Activated T-helper 1 cell treated with Interleukin-2 at 50 U/mL for 16 hours (primary cell): Measurements from ENCODE around the gene KASH5.

ENCODE experiments used
- DNase-seq: peaks from one replicate; pipeline ENCODE4 v3.0.0-alpha.2; 2020; ENCODE audit warnings: low read depth

The KASH5 gene

DNA sequence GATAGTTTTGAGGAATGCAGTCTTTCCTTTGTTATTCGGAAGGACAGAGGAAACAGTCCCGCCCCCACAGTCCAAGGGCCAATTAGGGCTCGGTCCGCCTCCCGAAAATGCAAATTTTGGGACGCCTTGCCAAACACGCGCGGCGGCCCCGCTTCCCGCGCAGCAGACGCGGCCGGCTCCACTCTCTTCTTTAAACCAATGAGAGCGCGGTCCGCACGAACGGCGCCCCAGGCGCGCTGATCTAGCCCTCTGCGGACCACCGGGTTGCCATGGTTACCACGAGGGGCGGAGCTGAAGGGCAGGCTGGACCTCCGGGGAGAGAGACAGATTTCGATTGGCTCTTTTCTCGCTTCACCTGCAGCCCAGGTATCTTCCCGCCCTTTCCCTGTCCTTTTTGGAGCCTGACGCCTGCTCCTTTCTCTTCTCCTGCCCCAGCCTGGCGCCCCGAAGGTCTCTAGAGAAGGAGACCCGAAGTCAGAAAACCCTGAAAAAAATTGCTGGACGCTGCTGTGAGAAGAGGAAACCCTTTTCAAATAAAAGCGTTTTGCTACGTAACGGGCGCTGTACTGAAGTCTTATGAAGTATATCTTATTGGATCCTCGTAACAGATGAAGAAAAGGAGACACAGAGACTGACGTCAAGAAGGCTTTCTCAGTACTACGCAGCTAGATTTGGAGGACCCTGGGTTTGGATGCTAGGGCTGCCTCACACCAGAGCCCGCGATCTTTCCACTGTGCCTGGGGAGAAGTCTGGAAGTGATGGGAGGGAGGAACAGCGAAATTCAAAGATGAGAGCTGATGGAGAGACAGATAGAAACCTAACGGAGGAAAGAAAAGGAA, 33.2 kb downstream of the KASH5 start:
- no peak for DNase-seq

DNA sequence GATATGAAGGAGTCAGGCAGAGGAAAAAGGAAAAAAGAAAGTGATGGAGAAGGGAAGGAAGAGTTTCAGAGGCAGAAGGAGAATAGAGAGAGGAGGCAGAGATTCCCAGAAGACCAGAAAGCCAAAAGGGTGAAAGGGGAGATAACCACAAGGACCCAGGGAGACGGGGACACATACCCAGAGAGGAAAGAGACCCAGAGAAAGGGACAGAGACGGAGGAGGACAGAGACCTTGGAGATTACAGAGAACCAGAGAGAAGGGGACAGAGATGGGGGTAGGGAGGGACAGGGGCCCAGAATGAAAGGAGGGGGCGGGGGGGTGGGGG, 33.8 kb downstream of the KASH5 start:
- no peak for DNase-seq

DNA sequence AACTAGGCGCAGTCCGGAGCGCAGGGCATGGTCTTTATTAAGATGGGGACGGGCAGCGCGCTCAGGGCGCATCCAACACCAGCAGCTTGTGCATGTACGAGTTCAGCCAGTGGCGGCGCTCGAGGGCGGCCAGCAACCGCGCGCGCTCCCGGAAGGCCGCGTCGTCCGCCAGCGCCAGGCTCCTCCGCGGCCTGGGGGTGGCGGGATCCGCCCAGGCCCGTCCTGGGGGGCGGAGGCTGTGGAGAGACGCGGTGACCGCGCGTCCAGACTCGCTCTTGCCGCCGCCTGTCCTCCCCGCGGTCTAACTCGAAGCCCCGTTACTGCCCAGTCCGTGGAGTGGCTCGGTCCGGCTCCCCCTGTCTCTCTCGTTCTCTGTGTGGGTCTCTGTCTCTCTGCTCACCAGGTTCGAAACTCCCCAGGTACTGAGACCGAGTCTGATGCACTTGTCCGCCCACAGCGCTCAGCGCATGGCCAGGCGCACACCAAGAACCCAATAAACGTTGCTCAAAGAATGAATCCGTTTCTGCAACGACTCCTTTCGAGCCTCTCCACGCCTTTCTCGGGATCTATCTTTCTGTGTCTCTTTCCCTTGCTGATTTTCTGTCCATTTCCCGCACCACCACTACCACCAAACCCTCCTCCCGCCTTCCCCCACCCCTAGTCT, 34.5 kb downstream of the KASH5 start:
- no peak for DNase-seq

DNA sequence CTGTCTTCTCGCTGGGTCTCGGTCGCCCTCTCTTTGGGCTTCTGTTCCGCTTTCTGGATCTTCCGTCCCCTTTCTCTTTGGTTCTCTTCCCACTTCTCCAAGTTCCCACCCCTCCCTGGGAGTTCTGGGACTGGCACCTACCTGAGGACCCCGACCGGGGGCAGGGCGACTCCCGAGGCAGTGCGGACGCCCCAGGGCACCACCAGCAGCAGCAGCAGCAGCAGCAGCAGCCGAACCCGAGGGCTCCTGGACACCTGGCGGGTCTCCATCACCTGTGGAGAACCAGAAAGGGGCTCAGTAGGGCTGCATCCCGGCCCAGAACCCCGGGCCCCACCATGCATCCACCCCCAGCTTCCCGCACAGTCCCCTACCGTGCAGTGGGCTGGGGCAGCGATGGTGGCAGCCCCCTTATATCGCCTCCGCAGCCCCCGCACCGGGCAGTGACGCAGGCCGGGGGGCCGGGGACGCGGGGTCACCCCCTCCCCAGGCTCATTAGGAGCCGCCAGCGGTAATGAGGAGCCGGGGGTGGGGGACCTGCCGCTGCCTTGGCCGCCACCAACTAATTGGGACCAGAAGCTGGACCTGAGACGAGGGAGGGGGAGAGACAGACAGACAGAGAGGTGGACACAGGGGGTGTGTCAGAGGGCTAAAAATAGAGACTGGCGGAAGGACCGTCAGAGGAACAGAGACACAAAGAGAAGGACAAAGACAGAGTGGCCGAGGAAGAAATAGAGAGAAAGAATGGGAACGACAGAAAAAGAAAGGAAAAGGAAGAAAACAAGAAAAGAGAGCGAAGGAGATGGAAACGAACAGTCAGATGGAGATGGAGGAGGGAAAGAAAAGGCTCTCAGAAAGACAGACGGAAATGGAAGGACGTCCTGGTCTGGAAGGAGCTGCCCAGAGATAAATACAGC, 35.3 kb downstream of the KASH5 start, which contains the start of gene PTH2:
TSS of gene PTH2 (minus strand) at position 371 of the 914 bp plus-strand sequence. CDS start at position 269, 102 bp downstream.
- DNase-seq = no peak

DNA sequence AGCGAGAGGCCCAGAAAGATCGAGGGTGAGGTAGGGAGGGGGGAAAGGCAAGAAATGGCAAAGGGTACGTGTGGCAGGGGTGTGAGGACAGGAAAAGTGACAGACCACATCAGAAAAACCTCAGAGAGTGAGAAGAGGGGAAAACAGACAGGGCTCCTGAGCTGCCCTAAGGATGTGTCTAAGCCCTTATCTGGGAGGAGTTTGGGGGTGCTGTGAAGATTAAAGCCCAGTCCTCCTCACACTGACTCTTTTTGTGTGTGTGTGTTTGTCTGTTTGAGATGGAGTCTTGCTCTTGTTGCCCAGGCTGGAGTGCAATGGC, 35.9 kb downstream of the KASH5 start:
- no peak for DNase-seq

DNA sequence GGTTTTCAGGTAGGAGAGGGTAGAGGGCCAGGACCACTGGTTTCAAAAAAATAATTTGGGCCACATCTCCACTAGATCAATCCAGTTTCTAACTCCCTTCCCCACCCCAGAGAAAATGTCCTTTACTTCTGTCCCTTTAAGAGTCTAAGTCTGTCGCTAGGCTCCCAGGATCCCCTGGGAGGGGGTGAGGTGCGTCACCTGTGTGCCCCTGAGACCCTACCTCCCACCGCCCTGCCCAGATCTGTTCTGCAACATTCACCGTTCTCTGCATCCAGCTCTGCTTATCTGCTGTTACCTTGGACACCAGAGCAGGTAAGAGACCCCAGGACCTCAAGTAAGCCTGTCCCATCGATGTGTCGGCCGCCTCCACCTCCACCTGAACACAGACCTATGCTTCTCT, 37.1 kb downstream of the KASH5 start, which contains the start of gene GFY:
TSS of gene GFY (plus strand) at position 211 of the 400 bp plus-strand sequence. CDS start 1,043 bp downstream, outside the sequence.
- DNase-seq = no peak

DNA sequence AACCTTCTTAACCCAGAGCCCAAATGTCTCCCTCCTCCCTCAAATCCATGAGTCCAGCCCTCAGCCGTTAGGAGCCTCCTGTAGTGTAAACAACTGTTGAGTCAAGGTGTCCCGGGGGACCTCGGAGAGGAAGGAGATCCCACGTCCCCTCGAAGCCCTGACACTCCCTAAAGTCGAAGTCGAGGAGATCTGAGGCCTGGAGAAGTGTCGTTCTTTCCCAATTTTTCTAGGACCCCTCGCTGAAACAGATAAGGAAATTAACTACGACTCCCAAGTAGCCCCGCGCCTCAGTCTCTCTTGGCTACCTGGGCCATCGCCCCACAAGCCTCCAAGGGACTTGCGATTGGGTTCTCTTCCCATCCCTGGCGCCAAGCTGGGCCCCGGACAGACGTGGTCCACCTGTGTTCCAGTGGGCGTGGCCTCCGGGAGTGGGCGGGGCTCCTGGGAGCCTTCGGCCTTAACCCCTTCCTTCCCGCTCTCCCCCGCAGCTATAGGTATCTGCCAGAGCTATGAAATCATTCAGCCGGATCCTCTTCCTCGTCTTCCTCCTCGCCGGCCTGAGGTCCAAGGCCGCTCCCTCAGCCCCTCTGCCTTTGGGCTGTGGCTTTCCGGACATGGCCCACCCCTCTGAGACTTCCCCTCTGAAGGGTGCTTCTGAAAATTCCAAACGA, 38.0 kb downstream of the KASH5 start:
- no peak for DNase-seq

DNA sequence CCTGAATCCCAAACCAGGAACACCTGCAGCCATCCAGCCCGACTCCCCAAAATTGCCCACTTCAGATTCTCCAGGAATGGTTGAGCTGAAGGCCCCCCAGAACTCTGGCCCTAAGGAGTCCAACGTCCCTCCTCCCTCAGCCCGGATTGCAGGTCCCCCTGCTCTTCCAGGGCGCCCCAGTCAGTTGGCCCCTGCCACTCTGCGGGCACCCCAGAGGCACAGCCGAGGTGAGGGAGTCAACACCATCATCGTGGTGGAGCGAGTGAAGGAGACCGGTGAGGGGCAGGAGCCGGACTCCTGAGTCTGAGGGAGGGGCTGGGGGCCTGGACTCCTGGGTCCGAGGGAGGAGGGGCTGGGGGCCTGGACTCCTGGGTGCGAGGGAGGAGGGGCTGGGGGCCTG, 39.3 kb downstream of the KASH5 start:
- no peak for DNase-seq

DNA sequence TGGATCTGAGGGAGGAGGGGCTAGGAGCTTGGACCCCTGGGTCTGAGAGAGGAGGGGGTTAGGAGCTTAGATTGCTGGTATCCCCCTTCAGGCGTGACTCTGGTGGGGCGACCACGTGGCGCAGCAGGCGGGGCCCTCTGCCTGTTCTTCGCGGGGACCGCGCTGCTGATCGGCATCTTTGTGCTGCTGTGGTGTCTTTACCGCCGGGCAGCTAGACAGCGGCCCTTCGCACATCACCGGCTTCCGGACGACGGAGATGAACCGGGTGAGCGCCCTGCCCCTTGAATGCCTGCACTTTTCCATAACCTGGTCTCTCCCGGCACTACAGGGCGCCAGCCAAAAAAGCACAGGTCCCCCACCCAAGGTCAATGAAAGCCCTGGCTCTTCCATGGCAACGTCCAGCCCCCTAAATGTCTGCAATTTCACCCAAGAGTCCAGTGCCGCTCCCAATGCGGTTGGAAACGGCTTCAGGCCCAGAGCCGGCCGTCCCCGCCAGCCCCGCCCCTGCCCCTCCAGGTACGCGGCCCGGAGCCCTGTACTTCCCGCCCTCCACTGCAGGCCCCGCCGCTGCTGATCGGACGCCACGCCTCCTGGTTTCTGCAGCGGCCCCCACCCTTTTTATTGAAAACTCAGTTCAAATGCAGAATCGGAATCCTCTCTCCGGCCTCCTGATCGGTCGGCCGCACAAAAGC, 40.0 kb downstream of the KASH5 start:
- DNase-seq = no peak

DNA sequence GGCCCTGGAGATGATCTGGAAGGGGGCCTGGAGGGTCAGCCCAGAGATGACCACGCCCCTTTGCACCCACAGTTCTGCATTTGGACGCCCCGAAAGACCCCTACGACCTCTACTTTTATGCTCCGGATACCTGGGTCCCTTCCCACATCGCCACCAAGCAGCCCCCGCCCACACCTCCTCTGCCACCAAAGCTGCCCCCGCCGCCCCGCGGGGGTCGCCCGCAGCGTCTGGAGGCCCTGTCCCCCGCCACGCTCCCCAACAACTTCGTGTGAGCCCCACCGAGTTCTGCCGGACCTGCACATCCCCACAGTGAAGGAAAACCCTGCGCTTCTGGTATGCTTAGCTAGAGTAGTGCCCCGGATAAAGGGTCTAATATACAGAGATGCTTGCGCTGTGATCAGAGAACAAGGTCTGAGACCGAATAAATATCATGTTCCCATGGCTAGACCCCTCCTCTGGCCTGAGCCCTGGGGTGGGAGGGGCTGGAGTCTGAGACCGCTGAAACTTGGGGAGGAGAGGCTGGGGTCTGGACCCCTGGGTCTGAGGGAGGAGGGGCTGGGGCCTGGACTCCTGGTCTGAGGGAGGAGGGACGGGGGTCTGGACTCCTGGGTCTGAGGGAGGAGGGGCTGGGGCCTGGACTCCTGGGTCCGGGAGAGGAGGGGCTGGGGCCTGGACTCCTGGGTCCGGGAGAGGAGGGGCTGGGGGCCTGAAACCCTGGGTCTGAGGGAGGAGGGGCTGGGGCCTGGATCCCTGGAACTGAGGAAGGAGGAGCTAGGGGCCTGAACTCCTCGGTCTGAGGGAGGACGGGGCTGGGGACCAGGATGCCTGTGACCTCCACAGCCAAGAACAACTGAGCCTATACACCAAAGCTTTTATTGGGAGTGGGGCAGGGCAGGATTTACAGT, 40.8 kb downstream of the KASH5 start:
- no peak for DNase-seq

DNA sequence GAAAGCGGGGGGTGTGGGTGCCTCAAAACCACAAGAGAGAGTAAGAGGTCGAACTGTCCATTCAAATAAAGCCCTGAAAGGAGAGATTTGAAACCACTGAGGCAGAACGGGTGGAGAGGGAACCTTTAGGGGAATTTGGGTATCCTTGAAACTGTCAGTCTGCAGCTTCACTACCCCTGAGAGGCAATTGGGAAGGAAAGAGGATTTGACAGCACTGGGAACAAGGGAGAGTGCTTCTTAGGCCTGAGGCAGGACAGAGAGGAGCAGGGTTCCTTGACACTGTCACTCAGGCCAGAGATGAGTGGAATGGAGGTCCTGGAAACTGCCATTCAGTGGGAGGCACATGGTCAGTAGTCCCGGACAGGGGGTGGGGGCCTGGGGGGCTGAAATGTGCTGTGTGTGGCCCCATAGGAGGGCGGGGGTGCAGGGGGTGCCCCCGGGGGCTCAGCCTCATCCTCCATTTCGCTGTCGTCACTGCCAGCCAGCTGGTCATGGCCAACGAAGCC, 42.2 kb downstream of the KASH5 start:
- DNase-seq = no peak

DNA sequence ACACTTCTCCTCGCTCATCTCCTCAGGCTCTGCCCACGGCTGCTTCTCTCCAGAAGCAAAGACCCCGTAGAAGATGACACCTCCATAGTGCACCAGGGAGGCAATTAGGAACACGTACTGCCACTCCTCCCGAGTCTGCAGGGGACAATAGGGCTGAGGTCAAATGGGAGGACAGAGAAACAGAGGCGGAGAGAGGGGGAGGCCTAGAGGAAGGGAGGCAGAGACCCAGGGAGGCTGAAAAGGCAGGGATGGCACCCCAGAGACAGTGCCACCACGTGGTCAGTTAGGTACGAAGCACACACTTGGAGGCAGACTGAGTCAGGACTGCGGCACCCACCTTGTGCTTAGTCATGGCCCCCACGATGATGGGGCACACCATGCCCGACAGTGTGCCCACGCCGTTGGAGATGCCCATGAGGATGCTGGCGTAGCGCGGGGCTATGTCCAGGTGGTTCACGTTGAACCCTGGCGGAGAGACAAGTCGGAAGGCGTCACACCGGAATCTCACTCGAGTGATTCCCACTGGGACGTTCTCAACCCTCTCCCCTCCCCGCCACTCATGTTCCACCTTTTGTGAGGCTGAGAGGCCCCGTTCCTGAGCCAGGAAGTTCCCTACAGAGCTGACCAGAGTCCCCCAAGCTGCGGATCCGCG, 42.8 kb downstream of the KASH5 start:
- no peak for DNase-seq

DNA sequence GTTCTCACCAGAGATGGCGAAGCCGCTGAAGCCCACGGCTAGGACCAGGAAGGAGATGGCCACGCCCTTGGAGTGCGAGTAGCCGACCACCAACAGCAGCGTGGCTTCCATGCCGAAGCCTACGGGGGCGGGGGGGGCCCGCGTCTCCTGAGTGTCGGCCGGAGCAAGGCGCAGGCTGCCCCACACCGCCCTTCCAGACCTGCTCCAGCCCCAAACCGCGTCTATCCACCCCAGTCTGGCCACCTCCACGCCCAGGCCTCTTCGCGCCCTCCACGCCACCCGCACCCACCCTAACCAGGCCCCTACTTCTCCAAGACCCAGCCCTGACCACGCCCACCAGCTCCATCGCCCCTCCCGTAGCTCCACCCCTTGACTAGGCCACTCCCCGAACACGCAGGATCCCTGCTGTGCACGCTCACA, 43.3 kb downstream of the KASH5 start:
- no peak for DNase-seq

DNA sequence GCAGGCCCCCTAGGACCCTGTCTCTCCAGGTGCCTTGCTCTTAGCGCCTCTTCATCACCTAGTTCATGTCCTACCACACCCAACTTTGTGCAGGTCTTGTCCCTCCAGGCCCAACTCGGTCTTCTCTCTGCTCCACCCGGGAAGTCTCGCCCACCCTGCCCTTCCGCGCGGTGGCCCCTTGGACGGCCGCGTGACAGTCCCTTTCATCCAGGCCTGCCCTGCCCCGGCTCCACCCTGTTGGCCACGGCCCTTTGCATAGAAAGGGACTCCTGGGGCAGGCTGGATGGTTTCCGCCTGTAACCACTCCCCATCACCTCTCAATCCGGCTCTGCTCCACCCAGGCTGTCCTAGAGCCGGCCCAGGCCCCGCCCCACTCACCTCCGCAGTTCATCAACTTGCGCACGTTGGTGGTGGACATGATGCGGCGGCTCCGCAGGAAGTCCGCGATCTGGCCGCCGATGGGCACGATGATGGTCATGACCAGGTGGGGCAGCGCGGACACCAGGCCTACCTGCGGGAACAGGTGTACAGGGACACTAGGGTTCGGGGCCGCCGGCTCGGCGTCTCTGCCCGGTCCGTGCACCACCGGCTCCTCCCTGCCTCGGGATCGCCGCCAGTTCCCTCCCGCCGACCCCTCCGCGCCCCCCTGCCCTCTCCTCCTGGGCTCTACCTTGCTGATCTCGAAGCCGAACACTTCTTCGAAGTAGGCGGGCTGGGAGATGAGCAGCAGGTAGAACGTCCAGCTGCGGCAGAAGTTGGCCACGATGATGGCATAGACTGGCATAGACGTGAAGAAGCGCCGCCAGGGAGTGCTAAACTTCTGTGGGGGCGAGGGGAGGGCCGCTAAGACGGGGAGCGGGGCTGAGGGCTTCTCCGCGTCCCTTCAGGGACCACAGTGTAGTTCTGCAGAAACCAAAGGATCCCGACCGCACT, 44.4 kb downstream of the KASH5 start:
- no peak for DNase-seq

DNA sequence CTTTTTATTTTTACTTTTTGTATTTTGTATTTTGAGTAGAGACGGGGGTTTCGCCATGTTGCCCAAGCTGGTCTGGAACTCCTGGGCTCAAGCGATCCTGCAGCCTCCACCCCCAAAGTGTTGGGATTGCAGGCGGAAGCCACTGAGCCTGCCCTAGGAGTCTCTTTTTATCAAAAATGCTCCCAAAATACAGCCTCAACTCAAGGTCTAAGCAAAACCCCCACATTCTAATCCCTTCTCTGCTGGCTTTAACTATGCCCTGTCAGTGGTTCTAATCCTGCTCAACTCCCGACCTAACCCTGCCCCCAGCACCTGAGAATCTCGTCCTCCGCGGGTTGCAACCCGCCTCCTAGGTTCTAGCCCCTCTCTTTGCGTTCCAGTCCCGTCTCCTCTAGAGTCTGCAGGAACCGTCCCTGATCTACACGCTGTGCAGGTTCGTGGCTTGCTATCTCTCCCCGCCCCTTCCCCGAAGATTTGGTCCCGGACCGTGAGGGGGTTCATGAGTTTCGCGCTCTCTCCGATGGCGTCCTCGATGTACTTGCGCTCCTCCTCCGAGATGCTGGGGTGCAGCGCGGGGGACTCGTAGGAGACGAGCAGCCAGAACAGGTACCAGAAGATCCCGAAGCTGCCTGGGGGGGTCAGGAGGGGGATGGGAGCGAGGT, 45.3 kb downstream of the KASH5 start:
- no peak for DNase-seq

DNA sequence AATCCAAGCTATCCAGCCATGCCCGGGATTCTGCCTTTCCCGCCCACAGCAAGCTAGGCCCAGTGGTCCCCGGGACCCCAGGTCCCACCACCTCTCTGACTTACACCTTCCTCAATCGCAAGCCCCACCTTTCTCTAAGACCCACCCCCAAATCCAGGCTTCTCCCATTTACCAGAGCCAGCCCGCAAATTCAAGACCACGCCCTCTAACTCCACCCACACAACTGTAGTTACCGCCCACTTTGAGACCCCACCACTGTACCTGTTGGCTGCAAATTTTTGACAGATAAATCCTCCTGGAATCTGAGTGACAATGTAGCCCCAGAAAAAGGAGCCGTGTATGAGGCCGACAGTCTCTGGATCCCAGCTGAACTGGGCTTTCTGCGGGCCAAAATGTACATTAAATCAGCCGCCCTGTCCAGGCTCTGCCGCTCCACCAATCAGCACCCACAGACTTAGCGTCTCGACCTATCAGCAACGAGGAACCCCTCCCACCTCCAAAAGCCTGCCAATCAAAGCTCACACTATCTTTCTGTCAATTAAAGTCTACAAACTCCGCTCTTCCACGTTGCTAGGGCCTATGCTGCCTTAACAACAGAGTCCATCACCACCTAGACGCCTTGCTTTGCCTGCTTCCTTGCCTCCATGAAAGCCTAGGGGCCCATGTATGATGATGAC, 47.0 kb downstream of the KASH5 start:
- no peak for DNase-seq

DNA sequence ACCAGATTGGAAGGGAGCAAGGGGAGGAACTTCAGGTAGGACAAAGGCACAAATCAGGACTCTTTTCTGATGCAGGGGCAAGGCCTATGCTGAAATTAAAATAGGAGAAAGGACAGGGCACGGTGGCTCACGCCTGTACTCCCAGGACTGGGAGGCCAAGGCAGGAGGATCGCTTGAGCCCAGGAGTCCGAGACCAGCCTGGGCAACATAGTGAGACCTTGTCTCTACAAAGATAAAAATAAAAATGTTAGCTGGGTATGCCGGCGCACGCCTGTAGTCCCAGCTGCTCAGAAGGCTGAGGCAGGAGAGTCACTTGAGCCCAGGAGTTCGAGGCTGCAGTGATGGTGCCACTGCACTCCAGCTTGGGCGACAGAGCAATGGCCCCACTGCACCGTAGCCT, 47.6 kb downstream of the KASH5 start:
- no peak for DNase-seq
